HG02981 (cell line): ENCODE results near the gene EVA1A.

Experiments used
- ATAC-seq: cut with Tn5 transposase; IDR thresholded peaks from one replicate; pipeline ENCODE4 v1.9.1; 2021; ENCODE audit warnings: mild to moderate bottlenecking, moderate library complexity; ENCODE audit not compliant: unreplicated experiment

Gene EVA1A

DNA sequence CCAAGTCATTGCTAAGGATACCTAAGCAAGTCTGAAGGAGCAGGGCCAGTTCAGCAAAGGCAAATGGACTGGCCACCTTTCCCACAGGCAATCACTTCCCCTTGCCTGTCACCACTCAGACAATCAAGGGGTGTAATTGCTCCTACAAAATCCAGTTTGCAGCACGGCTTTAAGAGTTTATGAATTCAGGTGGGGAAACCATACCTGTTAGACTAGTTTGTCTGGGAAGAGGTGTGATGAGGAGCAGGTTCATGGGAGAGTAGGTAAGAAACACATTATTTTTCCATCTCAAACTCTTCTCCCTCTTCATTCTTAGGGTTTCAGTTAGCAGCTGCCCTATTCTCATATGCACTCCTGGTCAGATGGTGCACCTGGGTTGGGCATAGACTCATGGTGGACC, 102.5 kb downstream of the EVA1A start:
- no peak for ATAC-seq

DNA sequence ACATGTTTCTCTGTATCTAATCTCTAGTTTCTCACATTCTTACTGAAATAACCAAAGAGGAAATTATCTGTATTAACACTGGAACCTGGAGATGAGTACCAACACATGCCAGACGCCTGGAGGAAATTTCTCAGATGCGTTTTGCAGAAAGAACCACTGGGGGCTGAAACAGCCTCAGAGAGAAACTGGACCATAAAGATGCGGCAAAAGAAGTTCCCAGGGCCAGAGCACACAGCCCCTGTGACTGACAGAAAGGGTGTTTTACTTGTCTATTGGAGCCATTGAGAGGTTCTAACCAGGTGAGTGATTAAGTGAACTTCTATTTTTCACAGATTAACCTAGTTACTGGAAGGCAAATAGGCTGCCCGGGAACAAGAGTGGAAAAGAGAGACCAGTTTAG, 103.9 kb downstream of the EVA1A start:
- ATAC-seq: no peak

DNA sequence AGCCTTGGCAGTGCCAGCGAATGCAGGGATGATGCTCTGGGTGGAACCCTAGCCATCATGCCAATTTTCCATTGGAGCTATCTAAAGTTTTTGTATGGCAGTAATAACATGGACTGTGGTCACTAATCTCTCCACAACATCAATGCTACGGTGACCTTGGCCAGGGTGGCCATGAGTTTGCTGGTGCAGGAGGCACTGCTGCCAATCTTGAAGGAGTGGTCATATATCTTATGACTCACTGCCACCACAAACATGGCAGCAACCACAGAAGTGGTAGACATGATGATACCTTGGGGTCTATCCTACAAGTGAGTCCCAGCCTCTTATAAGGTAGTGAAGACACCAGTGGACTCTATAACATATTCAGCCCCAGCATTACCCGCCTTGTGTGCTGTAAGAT, 104.6 kb downstream of the EVA1A start:
- ATAC-seq: no peak

GRCh38 chr2:75454241-75454620, 106.5 kb downstream of the EVA1A start:
- ATAC-seq: no peak

DNA sequence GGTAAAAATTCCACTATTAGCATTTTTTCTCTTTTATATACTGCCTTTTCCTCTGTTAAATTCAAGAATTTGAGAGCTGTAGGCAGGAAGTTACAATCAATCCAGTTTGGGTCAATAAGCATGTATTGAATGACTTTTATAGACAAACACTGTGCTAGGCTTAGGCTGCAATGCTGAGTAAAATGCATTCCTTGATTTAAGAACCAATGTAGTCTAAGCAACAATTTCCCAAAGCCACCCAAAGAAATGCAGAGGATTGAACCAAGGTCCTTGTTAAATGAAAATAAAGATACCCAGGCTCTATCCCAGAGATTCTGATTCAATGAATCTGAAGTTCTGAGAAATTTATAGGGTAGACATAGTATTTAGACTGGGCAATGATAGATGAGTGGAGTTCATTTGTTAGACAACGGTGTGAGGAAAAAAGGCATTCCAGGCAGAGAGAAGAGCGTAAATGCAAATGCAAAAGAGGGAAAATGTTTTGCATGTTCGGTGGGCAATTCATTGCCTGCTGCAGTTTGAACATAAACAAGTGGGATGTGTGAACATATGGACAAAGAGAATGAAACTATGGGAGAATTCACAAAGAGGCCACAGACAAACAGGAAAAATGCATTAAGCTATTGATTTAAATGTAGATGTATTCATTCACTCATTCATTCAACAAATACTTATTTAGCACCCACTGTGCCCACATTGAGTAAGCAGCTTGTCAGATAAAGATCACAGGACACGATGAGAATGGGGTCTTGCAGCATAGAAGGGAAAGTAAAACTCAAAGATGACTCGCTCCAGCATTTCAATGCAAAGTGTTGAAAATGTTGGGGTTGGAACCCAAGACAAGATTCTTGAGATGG, 107.1 kb downstream of the EVA1A start:
- ATAC-seq: no peak

DNA sequence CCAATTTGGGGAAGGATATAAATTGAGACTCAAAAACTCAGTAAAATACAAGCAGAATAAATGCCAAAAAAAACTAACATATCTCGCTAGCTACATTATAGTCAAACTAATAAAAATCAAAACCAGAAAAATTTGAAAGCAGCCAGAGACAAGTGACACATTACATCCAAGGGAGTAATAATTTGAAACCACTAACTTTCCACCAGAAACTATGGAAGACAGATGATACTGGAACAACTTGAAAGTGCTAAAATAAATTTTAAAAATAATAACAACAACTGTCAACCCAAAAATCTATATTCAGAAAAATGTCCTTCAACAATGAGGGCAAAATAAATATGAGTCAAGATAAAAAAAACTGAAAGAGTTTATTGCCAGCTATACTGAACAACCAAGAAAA, 110.7 kb downstream of the EVA1A start:
- no peak for ATAC-seq

DNA sequence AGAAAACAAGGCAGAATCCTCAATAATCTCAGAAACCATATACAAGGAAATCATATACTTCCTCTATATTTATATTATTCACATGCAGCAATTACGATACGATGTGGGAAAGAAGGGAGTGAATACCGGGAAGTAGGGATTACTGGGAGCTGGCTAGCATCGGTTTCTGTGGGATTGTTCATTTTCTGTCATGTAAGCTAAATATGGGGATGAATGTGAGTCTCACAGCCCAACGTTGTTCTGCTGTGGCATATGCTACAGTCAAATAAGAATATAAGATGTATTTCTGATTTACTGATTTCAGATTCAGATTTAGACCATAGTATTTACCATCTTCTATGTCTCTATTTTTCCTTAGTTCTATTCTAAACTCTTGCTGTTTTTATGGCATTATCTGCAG, 113.6 kb downstream of the EVA1A start:
- ATAC-seq: no peak
